Mucosa of gallbladder (tissue), 1 donor: ENCODE results near the gene COPS9. TPM values are rescaled to one million over a fixed set of nuclear protein-coding genes. Genes with fewer than 3 reads are reported as not detected.

ENCODE experiments used
- DNase-seq: peaks from one replicate; pipeline ENCODE4 v3.0.0-alpha.2; 2020; ENCODE audit warnings: low spot score
- total RNA-seq: library from RNA; stranded (reverse); gene quantifications from one replicate; pipeline ENCODE4 v1.2.1, GENCODE V29; 2021
- donor health status: DM: no; HTN: no; CAD: no.

COPS9 gene
- total RNA-seq, 1 donor from 2014 or later, result 121 TPM

- DNase-seq, result no peak
Measured at GRCh38 chr2:240149943-240150784, 14.1 kb upstream of the COPS9 start.

GRCh38 chr2:240147911-240148587 is 11.9 kb upstream of the COPS9 start:
- no peak for DNase-seq

- DNase-seq, result no peak
Measured at GRCh38 chr2:240147382-240147781, 11.3 kb upstream of the COPS9 start.

DNA sequence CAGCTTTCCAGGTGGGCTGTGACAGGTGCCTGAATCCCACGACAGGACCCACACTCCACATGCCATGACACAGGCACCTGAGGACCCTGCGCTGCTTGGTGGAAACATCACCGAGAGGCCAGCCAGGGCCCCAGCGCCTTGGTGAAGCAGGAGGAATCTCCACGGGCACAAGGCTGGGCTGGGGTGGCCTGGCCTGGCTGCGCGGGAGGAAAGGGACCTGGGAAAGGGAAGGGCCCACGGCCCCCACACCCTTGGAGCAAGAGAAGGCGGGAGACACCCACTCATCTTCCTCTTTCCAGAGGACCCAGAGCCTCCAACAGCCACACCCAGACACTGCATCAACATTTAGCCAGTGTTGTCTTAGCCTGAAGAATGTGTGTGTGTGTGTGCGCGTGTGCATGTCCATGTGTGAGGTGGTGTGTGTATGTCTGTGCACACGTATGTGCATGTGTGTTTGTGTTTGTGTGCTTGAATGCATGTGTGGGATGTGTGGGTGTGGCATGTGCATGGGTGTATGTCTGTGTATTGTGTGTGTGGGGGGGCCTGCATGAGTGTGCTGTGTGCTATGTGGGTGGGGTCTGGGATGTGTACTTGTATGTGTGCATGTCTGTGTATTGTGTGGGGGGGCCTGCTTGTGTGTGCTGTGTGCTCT is 10.6 kb upstream of the COPS9 start:
- DNase-seq, result no peak

DNA sequence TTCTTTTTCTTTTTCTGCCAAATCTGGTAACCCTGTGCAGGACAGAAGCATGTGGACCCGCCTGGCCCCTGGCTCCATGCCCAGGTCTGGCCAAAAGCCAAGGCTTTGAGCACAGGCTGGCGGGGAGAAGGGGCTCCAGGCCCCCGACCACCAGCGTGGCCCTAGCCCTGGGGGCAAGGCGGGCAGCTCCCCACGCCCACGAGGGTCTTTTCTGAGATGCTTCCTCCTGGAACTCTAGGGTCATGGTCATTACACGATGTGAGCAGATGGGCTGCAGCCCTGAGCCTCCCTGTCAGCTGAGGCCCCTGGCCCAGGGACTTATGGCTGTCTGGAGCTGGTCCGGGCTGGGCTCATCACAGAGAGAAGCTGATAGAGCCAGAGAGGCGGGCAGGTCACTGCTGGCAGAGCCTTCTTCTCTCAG is 10.0 kb upstream of the COPS9 start:
- no peak for DNase-seq

GRCh38 chr2:240145461-240145860 is 9.4 kb upstream of the COPS9 start:
- no peak for DNase-seq

DNA sequence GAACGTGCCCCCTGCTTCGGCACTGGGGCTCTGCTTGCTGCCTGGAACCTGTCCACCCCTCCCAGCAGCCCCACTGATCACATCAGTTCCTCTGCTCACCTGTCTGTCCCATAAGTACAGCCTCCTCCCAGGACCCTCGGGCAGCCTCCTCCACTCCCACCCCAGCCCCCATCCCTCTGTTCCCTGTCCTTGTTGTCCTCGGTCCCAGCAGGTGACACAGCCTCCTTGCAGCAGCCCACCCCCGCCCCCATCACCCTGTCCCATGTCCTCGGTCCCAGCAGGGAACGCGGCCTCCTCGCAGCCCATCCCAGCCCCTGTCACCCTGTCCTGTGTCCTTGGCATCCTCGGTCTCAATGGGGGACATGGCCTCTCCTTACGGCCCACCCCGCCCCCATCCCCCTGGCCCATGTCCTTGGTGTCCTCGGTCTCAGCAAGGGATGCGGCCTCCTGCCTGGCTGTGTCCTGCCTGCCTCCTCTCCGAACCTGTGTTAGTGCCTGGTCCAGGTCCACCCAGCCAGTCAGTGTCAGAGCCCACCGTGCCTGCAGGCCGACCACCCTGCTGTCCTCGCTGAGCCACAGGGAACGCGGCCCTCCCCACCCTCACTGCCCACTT is 8.7 kb upstream of the COPS9 start:
- no peak for DNase-seq

DNA sequence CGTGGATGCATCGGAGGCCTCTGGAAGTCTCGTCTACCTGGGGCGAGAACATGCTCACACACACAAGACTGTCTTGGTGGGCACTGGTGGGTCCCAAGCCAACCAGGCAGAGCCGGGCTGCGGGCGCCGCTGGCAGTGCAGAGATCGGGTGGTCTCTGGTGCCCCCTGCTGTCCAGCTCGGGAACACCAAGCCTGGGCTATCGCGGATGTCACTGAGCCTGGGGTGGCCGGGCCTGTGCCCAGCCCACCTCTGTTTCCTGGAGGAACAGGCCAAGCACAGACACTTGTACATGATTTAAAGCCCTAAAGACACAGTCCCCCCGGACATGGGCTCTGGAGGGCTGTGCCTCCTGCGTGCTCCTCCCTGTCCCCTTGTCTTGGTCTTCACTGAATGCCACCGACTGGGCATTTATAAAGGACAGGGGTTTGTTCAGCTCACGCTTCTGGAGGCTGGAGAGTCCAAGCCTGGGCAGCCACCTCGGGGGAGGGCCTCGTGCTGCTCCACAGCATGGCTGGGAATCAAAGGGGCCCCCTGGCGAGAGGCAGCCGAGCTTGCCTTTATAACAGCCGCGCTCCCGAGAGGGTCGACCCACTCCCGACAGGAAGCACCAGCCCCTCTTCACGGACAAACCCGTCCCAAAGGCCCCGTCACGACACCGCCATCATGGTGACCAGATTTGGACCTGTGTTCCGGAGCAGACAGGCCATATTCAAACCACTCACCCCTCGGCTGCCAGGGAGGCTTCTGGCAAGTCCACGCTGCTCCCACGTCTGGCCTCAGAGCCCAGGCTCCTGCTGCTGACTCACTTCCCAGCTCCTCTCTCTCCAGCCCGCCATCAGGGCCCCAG is 7.9 kb upstream of the COPS9 start:
- DNase-seq, result peak; percentile 59

- no peak for DNase-seq
Measured at GRCh38 chr2:240143276-240143675, 7.2 kb upstream of the COPS9 start.

DNA sequence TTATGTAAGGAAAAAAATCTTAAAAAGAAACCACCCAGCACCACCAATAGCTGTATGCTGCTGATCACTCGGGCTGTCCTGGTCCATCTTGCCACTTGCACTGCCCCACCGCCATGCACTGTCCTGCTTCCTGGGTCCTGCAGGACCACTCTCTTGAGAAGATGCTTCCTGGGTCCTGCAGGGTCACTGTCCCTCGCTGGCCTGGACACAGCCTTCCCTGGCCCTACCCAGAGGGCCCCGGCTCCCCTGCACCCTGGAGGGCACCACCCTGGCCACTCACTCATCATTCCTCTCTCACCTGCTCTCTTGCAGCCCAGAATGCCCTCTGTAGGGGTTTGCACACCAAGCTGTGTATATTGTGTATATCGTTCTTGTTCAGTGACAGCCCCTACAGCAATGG is 6.8 kb upstream of the COPS9 start:
- no peak for DNase-seq

DNA sequence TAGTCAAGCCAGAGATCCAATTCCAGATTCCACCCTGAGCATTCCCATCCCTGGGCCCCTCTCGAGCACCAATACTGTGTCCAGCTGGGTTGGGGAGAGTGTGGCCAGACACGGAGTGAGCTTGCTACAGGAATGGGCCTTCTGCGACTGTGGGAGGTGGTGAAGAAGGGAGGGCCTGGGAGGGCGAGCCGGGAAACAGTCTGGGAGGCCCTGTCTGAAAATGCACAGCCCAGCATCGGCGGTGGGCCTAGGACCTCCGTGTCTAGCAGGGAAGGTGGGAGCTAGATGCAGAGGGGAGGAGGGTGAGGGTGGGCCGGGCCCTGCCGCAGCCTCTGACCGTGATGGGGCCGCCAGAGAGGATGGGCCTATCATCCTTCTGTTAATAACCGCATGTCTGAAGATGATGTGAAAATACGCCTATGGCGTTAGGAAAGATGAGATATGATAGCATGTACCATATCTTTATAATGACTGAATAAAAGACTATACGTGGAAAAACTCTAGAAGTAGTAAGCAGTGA is 6.2 kb upstream of the COPS9 start:
- no peak for DNase-seq

DNA sequence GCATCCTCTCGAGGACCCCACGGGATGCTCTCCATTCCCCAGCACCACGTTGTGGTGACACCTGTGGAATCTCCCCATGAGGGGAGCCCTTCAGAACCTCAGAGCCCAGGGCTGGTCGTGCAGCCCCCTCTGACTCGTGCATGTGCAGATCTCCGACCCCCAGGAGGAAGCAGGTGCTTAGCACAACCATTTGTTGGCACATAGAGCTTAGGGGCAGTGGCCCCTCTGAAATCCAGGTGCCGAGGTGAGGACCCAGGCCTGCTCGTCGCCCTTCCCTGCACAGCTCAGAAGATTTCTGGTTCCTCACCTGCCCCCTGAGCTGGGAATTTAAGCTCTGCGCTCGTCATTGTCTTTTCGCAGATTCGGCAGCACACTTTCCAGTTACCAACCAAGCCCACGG is 5.6 kb upstream of the COPS9 start:
- DNase-seq, result no peak

- DNase-seq, result no peak
Measured at GRCh38 chr2:240140920-240141319, 4.8 kb upstream of the COPS9 start.

- DNase-seq, result no peak
Measured at GRCh38 chr2:240140511-240140910, 4.4 kb upstream of the COPS9 start, which contains the start of gene OTOS. TSS of gene OTOS (minus strand) at chr2:240140658. CDS start at chr2:240140326, 332 bp downstream.

GRCh38 chr2:240139666-240140393 is 3.7 kb upstream of the COPS9 start:
- DNase-seq, result no peak

DNA sequence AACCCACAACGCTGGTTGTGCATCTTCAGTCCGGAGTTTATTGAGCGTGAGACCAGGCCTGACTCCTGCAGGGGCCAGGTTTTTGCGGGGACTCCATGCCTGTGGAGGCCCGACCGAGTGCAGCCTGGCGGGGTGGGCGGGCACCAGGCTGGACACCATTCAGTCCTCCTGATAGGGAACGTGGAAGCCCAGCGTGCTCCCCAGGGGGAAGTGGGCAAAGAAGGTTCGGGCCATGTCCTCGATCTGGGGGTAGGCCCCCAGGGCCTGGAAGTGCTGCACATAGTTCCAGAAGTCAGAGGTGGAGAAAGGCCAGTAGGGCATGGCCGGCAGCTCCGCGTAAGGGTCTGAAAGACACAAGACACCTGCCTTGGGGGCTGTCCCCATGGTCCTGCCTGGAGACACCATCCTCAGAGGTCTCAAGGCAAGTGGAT is 2.9 kb upstream of the COPS9 start:
- no peak for DNase-seq

- no peak for DNase-seq
Measured at GRCh38 chr2:240138254-240138984, 2.3 kb upstream of the COPS9 start.

- no peak for DNase-seq
Measured at GRCh38 chr2:240137596-240138253, 1.6 kb upstream of the COPS9 start.

DNA sequence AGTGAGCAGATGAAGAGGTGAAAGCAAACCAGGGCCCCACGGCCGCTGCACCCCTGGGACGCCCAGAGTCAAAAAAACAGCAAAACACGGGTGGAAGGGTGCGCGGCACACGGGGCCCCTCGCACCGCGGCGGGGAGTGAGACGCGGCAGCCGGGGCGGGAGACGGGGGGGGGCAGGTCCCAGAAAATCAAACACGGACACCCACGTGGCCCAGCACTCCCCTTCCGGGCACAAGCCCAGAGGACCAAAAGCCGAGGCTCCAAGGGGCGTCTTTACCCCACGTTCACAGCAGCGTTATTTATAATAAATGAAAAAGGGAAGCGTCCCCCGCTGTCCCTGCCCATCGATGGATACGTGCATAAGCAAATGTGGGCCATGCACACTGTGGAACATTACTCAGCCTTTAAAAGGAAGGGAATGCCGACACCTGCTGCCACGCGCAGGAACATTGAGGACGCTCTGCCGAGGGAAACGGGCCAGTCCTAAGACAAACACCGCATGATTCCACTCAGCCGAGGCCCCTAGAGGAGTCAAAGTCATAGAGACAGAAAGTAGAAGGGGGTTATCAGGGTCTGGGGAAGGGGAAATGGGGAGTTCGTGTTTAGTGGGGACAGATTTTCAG is 677 bp upstream of the COPS9 start:
- no peak for DNase-seq
